Stomach (tissue), 9 donors: ENCODE results near the gene DRGX. TPM values are rescaled to one million over a fixed set of nuclear protein-coding genes. Genes with fewer than 3 reads are reported as not detected.

Source experiments
- DNase-seq, 2 donors: peaks; one replicate each; pipeline versions ENCODE4 v3.0.0 to v3.0.0-alpha.2; 2013 to 2019
- H3K27ac ChIP-seq, 5 donors: fragments of 200-600 bp in 4 of 5; sonication (generic) in 4 of 5; one replicate each; pipeline ENCODE4 v1.5.1; 2013 to 2019; ENCODE audit warnings: mild to moderate bottlenecking in 1 of 5, moderate library complexity in 1 of 5
- H3K27me3 ChIP-seq, 3 donors: fragments of 200-600 bp; sonication (generic); one replicate each; pipeline ENCODE4 v1.5.1; 2017 to 2019; ENCODE audit warnings: mixed run types in 1 of 3
- H3K36me3 ChIP-seq, 4 donors: fragments of 200-600 bp; sonication (generic); 1 replicate in 3 of 4; 2 replicates in 1 of 4; pipeline ENCODE4 v1.5.1; 2016 to 2019
- H3K4me1 ChIP-seq, 4 donors: fragments of 200-600 bp; sonication (generic); one replicate each; pipeline ENCODE4 v1.5.1; 2016 to 2019
- H3K4me3 ChIP-seq, 4 donors: fragments of 200-600 bp; sonication (generic) in 3 of 4; one replicate each; pipeline ENCODE4 v1.5.1; 2016 to 2019; ENCODE audit warnings: mild to moderate bottlenecking in 1 of 4
- H3K9me3 ChIP-seq, 4 donors: fragments of 200-600 bp; sonication (generic); one replicate each; pipeline ENCODE4 v1.5.1; 2016 to 2019
- CTCF ChIP-seq, 7 experiments: fragments of 450-650 bp in 4 of 7; fragments of 200-600 bp in 3 of 7; sonication (generic) in 3 of 7; IDR thresholded peaks; one replicate each; pipeline ENCODE4 v1.5.1; 2016 to 2019; ENCODE audit warnings: antibody characterized with exemption in 7 of 7, control low read depth in 2 of 7, mild to moderate bottlenecking in 1 of 7
- EP300 ChIP-seq: sonication (generic); formaldehyde crosslinking; IDR thresholded peaks from one replicate; pipeline ENCODE4 v1.6.1; 2017; ENCODE audit warnings: antibody characterized with exemption
- POLR2A ChIP-seq, 4 donors: fragments of 450-650 bp; IDR thresholded peaks; one replicate each; pipeline ENCODE4 v1.6.1; 2016; ENCODE audit warnings: antibody characterized with exemption in 4 of 4, control low read depth in 2 of 4, mild to moderate bottlenecking in 1 of 4, moderate library complexity in 1 of 4
- POLR2AphosphoS5 ChIP-seq, 3 donors: sonication (generic); formaldehyde crosslinking; IDR thresholded peaks; one replicate each; pipeline ENCODE4 v1.6.1; 2016; ENCODE audit warnings: antibody characterized with exemption in 3 of 3
- WGBS, 5 donors: extraction: QIAGEN DNeasy Blood & Tissue Kit in 3 of 5; methylation state at CpG; one replicate each; pipeline versions ENCODE4 v1.1.5 to v1.1.7; 2013 to 2018; 5-methylcytosine and 5-hydroxymethylcytosine counted together
- intact Hi-C: fragments of 100-400 bp; cut with DNase I; formaldehyde crosslinking; loops from one replicate; pipeline ENCODE4 v1.15.1; 2023; ENCODE audit warnings: low total_unique reads
- polyA plus RNA-seq, 3 donors: library from polyadenylated mRNA; stranded (reverse); fragments of 200-250 nt; gene quantifications; one replicate each; pipeline ENCODE4 v1.2.3, GENCODE V29; 2013
- total RNA-seq, 5 donors: library from RNA; depleted of rRNA; stranded (reverse); fragments of >200 nt; gene quantifications; one replicate each; pipeline versions ENCODE4 v1.1.0 to v1.2.3, GENCODE V29; 2014 to 2016
- donor health status: healthy with polysubstance abuse.
- donor health status: Bipolar disorder and iron deficiency.
- donor health status: healthy.

Gene DRGX
- total and polyA plus RNA-seq, 8 donors, result not detected

- Histone ChIP-seq H3K27ac (no peak overlapping the region), H3K4me1 (no peaks in the 10 kb centered on the region), H3K36me3 (no peaks in the 10 kb centered on the region), H3K27me3 (no peaks in the 10 kb centered on the region), H3K9me3 (peaks cover 0 to 12% (median 7%) of the 10 kb centered on the region in 4 donors), H3K4me3 (no peak overlapping the region)
- TF ChIP-seq CTCF (IDR thresholded peaks at IDR 0.05), result no peak
- no peak for TF ChIP-seq EP300
- no peak for TF ChIP-seq POLR2AphosphoS5 (IDR thresholded peaks at IDR 0.05)
- no peak for TF ChIP-seq POLR2A (IDR thresholded peaks at IDR 0.05)
- intact Hi-C loops, result no loop called here
- DNase-seq, result no peak
- 73 to 82% (median 79%) methylated on average over 2 of the region's 2 CpGs for WGBS, 5 donors
Measured at GRCh38 chr10:49435225-49435624, 39.3 kb upstream of the DRGX start.

- Histone ChIP-seq H3K4me1 (no peaks in the 10 kb centered on the region), H3K36me3 (no peaks in the 10 kb centered on the region), H3K27ac (no peak overlapping the region), H3K9me3 (peaks cover 0 to 12% (median 7%) of the 10 kb centered on the region in 4 donors), H3K27me3 (no peaks in the 10 kb centered on the region), H3K4me3 (no peak overlapping the region)
- DNase-seq, result no peak
- TF ChIP-seq EP300 (no peak), POLR2AphosphoS5 (IDR thresholded peaks at IDR 0.05) (no peak), CTCF (IDR thresholded peaks at IDR 0.05) (no peak), POLR2A (IDR thresholded peaks at IDR 0.05) (no peak)
- intact Hi-C loops, result no loop called here
- 85 to 92% (median 89%) methylated on average over 2 of the region's 2 CpGs for WGBS, 5 donors
Measured at GRCh38 chr10:49433069-49433468, 37.2 kb upstream of the DRGX start.

GRCh38 chr10:49431426-49431825 is 35.5 kb upstream of the DRGX start:
- Histone ChIP-seq H3K27me3 (no peaks in the 10 kb centered on the region), H3K27ac (no peak overlapping the region), H3K36me3 (no peaks in the 10 kb centered on the region), H3K9me3 (peaks cover 0 to 15% (median 8%) of the 10 kb centered on the region in 4 donors), H3K4me3 (no peak overlapping the region), H3K4me1 (no peaks in the 10 kb centered on the region)
- intact Hi-C loops, result no loop called here
- WGBS, 5 donors, result 60 to 75% (median 72%) methylated on average over 2 of the region's 2 CpGs
- no peak for DNase-seq
- TF ChIP-seq EP300 (no peak), CTCF (IDR thresholded peaks at IDR 0.05) (no peak), POLR2AphosphoS5 (IDR thresholded peaks at IDR 0.05) (no peak), POLR2A (IDR thresholded peaks at IDR 0.05) (no peak)

GRCh38 chr10:49429458-49429857 is 33.6 kb upstream of the DRGX start:
- Histone ChIP-seq H3K4me3 (no peak overlapping the region), H3K9me3 (peaks cover 0 to 31% (median 27%) of the 10 kb centered on the region in 4 donors), H3K4me1 (no peaks in the 10 kb centered on the region), H3K36me3 (no peaks in the 10 kb centered on the region), H3K27me3 (no peaks in the 10 kb centered on the region), H3K27ac (no peak overlapping the region)
- no peak for DNase-seq
- intact Hi-C loops, result no loop called here
- TF ChIP-seq CTCF (IDR thresholded peaks at IDR 0.05) (no peak), POLR2AphosphoS5 (IDR thresholded peaks at IDR 0.05) (no peak), EP300 (no peak), POLR2A (IDR thresholded peaks at IDR 0.05) (no peak)
- 77 to 80% (median 80%) methylated on average over 5 of the region's 5 CpGs for WGBS, 5 donors
